Adipocyte (in vitro differentiated cells): Measurements from ENCODE around the gene CEACAM19.

ENCODE experiments used
- DNase-seq: peaks from one replicate; pipeline ENCODE4 v3.0.0-alpha.2; 2015; ENCODE audit warnings: low read depth
- H3K27me3 ChIP-seq: replicated peaks from 2 replicates; pipeline ENCODE4 v1.7.0; 2013; ENCODE audit warnings: mild to moderate bottlenecking, low read length, moderate library complexity; ENCODE audit not compliant: control insufficient read depth, insufficient read depth
- H3K36me3 ChIP-seq: 2 replicates; pipeline ENCODE4 v1.7.0; 2013; ENCODE audit warnings: low read length, mild to moderate bottlenecking, moderate library complexity; ENCODE audit not compliant: control insufficient read depth, insufficient read depth, severe bottlenecking
- H3K4me1 ChIP-seq: 2 replicates; pipeline ENCODE4 v1.7.0; 2013; ENCODE audit warnings: mild to moderate bottlenecking, low read length, moderate library complexity; ENCODE audit not compliant: control insufficient read depth, insufficient read depth
- H3K4me3 ChIP-seq: 2 replicates; pipeline ENCODE4 v1.7.0; 2013; ENCODE audit warnings: mild to moderate bottlenecking, low read length, moderate library complexity
- H3K9ac ChIP-seq: 2 replicates; pipeline ENCODE4 v1.7.0; 2013; ENCODE audit warnings: mild to moderate bottlenecking, low read length, moderate library complexity
- H3K9me3 ChIP-seq: 2 replicates; pipeline ENCODE4 v1.7.0; 2013; ENCODE audit warnings: mild to moderate bottlenecking, low read length, moderate library complexity; ENCODE audit not compliant: control insufficient read depth

Gene CEACAM19

DNA sequence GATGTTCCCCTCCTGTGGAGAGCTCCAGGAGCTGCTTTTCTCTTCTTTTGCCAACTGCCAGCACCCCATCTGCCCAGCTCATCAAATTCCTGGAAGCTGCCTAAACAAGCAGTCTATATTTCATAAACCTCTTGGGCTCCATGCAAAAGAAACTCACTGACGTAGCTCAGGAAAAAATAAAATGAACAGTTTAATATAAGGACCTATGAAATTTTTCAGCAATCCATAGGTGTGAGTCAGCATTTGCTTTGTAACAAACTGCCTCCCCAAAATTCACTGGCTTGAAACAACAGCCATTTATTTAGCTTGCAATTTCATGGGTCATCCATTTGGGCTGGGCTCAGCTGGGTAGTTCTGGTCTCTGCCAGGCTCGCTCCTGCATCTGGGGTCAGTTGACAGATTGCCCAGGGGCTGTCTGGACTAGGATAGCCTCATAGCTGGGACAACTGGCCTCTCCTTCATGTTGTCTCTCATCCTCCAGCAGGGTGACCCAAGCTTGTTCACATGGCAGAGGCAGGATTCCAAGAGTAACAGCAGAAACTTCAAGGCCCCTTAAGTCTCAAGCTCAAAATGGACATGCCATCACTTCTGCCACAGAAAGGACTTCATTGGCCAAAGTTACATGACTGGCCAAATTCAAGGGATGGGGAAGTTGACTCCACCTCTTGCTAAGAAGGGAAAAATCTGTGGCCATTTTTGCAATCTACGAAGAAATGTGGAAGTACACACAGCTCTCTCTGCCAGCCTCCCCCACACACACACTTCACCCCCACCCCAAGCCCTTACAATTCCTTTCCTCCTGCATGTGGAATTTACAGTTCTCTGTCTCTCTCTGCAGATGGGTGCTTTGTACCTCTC is 35.5 kb upstream of the CEACAM19 start:
- Histone ChIP-seq H3K9me3 (peaks cover 2% of the 10 kb centered on the region), H3K4me1 (peaks cover 18% of the 10 kb centered on the region), H3K4me3 (no peak overlapping the region), H3K9ac (no peak overlapping the region), H3K36me3 (no peaks in the 10 kb centered on the region), H3K27me3 (no peaks in the 10 kb centered on the region)
- DNase-seq, result peak; percentile 75

DNA sequence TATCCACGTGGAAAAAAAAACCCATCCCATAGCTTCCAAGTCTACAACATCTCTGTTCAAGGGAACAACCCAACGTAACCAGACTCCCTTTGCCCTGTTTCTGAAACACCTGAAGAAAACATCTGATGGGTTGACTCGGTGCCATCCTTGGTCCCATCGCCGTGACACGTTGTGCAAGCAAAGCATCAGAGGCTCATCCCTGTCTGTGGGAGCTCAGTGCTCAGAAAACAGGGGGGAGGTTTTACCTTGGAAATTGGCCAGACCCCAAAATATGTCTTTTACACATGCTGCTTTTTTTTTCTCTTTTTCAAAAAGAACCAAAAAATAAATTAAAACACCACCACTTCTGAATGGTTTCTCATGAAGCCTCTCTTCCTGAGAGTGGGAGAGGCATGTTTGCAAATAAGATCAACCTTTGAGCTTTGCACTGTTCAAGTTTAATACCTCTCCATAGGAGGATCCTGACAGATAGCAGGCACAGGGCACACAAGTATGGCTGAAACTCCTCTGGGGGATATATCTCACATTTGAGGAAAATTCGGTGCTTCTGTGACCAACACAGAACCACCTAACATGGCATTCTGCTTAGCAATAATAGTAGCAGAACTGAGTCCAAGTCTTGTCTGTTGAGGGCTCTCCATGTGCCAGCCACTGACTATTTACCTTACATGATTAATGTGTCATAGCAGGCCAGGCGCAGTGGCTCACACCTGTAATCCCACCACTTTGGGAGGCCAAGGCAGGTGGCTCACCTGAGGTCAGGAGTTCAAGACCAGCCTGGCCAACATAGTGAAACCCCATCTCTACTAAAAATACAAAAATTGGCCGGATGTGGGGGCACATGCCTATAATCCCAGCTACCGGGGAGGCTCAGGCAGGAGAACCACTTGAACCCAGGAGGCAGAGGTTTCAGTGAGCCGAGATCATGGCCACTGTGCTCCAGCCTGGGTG is 34.6 kb upstream of the CEACAM19 start:
- Histone ChIP-seq H3K36me3 (no peaks in the 10 kb centered on the region), H3K4me1 (peaks cover 22% of the 10 kb centered on the region), H3K27me3 (no peaks in the 10 kb centered on the region), H3K9me3 (peaks cover 2% of the 10 kb centered on the region), H3K4me3 (no peak overlapping the region), H3K9ac (no peak overlapping the region)
- no peak for DNase-seq

DNA sequence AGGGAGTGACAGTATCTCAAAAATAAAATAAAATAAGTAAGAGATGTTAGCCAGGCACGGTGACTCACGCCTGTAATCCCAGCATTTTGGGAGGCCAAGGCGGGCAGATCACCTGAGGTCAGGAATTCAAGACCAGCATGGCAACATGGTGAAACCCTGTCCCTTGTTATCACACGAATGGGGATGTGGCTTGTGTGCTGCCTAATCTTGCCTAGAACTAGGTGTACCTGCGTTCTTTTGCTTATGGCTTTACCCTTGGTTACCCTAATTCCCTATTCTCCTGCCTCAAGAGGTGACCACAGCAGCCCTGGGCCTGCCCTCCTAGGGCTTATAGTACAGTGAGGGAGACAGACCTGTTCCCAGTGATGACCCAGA is 33.9 kb upstream of the CEACAM19 start:
- Histone ChIP-seq H3K9me3 (peaks cover 2% of the 10 kb centered on the region), H3K4me3 (no peak overlapping the region), H3K9ac (no peak overlapping the region), H3K27me3 (no peaks in the 10 kb centered on the region), H3K36me3 (no peaks in the 10 kb centered on the region), H3K4me1 (peaks cover 22% of the 10 kb centered on the region)
- DNase-seq, result no peak

DNA sequence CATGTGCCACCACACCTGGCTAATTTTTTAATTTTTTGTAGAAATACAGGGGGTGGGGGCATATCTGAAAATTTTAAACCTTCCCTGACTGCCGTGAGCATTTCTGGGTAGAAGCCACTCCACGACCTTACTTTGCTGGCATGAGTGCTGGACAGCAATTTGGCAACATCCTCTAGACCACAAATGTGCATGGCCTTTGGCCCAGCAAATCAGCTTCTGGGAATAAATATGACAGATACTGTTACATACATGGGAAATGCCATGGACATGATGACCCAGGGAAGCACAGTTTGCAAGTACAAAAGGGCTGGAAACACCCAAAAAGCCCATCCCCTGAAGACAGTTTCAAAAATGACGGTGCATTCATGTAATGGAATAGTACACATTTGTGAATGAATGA is 30.8 kb upstream of the CEACAM19 start:
- Histone ChIP-seq H3K4me3 (no peak overlapping the region), H3K27me3 (no peaks in the 10 kb centered on the region), H3K4me1 (peaks cover 22% of the 10 kb centered on the region), H3K36me3 (no peaks in the 10 kb centered on the region), H3K9ac (no peak overlapping the region), H3K9me3 (no peaks in the 10 kb centered on the region)
- DNase-seq, result peak; percentile 45

DNA sequence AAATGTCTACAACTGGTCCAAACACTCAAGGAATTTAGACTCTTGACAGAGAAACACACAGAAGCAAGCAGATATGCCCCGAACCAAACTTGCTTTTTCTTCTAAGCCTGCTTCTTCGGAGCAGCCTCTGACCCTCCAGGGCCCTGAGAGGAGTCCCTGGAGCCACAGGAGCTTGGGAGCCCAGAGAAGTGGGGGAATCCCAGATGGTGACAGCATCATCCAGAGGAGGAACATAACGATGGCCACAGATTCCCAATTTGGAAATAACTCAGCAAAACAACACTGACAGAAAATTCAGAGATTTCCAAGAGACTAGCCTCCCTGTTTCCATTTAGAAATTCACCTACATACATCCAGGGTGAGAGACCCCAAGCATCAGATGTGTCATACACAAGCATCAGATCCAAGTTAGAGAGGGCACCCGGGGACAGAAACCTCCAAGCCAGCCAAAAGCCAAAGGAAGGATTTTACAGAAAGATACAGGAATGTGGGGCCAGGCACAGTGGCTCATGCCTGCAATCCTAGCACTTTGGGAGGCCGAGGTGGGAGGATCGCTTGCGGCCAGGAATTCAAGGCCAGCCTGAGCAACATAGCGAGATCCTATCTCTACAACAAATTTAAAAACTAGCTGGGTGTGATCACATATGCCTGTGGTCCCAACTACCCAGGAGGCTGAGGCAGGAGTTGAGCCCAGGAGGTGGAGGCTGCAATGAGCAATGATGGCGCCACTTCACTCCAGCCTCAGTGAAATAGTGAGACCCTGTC is 29.6 kb upstream of the CEACAM19 start:
- Histone ChIP-seq H3K4me3 (no peak overlapping the region), H3K36me3 (no peaks in the 10 kb centered on the region), H3K27me3 (no peaks in the 10 kb centered on the region), H3K4me1 (peaks cover 17% of the 10 kb centered on the region), H3K9me3 (no peaks in the 10 kb centered on the region), H3K9ac (no peak overlapping the region)
- DNase-seq, result no peak

DNA sequence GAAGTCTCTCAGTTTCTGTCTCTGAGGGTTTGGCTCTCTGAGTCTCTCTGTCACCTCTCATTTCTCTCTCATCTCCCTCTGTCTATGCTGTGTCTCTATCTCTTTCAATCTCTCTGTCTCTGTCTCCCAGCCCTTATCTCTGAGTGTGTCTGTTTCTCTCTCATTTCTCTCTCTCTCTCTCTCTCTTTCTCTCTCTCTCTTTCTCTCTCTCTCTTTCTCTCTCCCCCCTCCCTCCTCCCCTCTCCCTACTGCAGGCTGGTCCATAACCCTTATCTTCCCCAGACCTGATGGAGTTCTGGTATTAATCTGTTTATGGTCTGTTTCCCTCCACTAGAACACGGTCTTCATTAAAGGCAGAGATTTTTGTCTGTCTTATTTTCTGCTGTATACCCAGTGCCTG is 28.9 kb upstream of the CEACAM19 start:
- Histone ChIP-seq H3K27me3 (no peaks in the 10 kb centered on the region), H3K9ac (no peak overlapping the region), H3K4me3 (no peak overlapping the region), H3K4me1 (peaks cover 17% of the 10 kb centered on the region), H3K9me3 (no peaks in the 10 kb centered on the region), H3K36me3 (no peaks in the 10 kb centered on the region)
- DNase-seq, result no peak

DNA sequence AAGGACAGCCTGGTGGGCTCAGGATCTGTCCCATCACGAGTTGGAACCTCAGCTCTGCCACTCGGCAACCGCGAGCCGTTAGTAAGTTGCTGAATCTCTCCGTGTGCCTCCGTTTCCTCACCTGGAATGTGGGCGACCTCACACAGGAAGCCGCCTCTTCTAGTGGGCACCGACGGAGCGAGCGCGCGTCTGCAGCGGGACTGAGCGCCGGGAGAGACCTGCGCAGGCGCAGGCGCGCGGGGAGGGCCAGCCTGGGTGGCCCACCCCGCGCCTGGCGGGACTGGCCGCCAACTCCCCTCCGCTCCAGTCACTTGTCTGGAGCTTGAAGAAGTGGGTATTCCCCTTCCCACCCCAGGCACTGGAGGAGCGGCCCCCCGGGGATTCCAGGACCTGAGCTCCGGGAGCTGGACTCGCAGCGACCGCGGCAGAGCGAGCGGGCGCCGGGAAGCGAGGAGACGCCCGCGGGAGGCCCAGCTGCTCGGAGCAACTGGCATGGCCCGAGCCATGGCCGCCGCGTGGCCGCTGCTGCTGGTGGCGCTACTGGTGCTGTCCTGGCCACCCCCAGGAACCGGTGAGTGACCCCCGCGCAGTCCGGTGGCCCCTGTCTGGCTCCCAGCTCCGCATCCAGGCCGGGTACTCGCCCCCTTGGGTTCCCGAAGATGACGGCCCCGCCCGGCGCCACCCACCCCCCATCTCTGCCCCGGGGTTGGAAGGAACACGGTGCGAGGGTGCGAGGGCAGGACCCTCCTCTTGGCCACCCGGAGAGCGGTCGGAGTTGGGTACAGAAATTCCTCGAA is 27.5 kb upstream of the CEACAM19 start, which contains the start of gene PVR:
Gene PVR (plus strand): TSS at position 306 of the 797 bp plus-strand sequence. CDS start 187 bp downstream, at position 493.
- Histone ChIP-seq H3K4me1 (peaks cover 26% of the 10 kb centered on the region), H3K9me3 (no peaks in the 10 kb centered on the region), H3K9ac (peak within 1 kb of the TSS; percentile 86), H3K27me3 (no peaks in the 10 kb centered on the region), H3K4me3 (peak within 1 kb of the TSS; percentile 95), H3K36me3 (no peaks in the 10 kb centered on the region)
- DNase-seq, result peak; percentile 89

DNA sequence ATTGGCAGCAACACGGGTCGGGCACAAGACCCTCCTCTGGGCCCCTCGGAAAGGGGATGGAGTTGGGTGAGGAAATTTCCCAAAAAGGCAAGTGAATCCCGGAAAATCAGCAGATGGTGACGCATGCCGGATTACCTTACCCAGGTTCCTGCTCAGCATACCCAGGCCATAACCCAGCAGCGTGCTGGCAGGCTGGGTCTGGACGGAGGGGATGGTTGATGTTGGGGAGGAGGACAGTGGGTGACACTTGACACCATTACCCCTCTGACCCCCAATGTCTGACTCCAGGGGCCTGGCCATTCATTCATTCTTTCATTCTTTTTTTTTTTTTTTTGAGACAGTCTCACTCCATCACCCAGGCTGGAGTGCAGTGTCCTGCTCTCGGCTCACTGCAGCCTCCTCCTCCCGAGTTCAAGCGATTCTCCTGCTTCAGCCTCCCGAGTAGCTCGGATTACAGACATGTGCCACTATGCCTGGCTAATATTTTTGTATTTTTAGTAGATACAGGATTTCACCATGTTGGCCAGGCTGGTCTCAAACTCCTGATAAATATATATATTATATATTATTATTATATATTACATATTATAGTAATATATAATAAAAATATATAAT is 26.8 kb upstream of the CEACAM19 start:
- peak; percentile 68 for DNase-seq
- H3K9me3 ChIP-seq, result no peaks in the 10 kb centered on the region
- peaks cover 29% of the 10 kb centered on the region for H3K4me1 ChIP-seq
- H3K36me3 ChIP-seq, result peaks cover 7% of the 10 kb centered on the region
- peak overlapping the region; percentile 95 for H3K4me3 ChIP-seq
- no peaks in the 10 kb centered on the region for H3K27me3 ChIP-seq
- H3K9ac ChIP-seq, result peak overlapping the region; percentile 86

DNA sequence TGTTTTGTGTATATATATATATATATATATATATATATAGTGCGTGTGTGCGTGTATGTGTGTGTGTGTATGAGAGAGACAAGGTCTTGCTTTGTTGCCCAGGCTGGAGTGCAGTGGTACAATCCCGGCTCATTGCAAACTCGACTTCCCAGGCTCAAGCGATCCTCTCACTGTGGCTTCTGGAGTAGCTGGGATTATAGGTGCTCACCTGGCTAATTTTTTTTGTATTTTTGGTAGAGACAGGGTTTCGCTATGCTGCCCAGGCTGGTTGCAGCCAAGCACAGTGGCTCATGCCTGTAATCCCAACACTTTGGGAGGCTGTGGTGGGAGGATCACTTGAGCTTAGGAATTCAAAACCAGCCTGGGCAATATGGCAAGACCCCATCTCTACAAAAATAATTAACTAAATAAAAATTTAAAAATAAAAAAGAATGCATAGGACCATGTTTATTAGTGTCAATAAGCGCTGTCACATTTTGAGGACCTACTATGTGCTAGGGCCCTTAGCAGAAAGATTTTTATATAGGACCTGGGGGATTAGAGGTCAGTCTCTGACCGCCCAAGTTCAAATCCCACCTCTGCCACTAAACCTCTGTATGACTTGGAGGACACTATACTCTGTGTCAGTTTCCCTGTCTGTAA is 25.8 kb upstream of the CEACAM19 start:
- Histone ChIP-seq H3K9me3 (no peaks in the 10 kb centered on the region), H3K9ac (no peak overlapping the region), H3K4me3 (no peak overlapping the region), H3K27me3 (no peaks in the 10 kb centered on the region), H3K4me1 (peaks cover 29% of the 10 kb centered on the region), H3K36me3 (peaks cover 17% of the 10 kb centered on the region)
- DNase-seq, result no peak

DNA sequence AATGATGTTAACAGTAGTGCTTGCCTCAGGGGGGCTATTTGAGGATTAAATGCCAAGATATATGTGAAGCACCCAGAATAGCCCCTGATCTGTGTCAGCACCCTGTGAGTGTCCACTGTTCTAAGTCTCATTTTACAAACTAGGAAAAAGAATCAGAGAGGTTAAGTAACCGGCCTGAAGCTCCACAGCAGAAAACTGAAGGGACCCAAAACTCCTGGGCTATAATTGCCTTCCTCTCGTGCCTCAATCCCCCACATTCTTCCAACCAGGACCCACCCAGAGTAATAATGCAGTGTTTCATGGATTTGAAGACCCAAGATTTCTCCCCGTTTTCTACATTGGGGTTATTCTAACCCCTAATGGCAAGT is 25.2 kb upstream of the CEACAM19 start:
- DNase-seq, result no peak
- H3K27me3 ChIP-seq, result no peaks in the 10 kb centered on the region
- peaks cover 24% of the 10 kb centered on the region for H3K4me1 ChIP-seq
- peaks cover 22% of the 10 kb centered on the region for H3K36me3 ChIP-seq
- no peaks in the 10 kb centered on the region for H3K9me3 ChIP-seq
- no peak overlapping the region for H3K9ac ChIP-seq
- no peak overlapping the region for H3K4me3 ChIP-seq
